MV-4-11 (cell line): ENCODE measurements around the gene SPNS2.
A peak's percentile ranks its signal among the peaks of the same experiment; 100 is the strongest.
"Not testable (repeated sequence)": the region's sequence is repeated elsewhere in the genome, so short reads cannot be mapped to it uniquely, and the experiment has no call there.

Experiments used
- DNase-seq: peaks from one replicate; lab custom pipeline; 2025; lab: John Stamatoyannopoulos, UW

The SPNS2 gene

DNA sequence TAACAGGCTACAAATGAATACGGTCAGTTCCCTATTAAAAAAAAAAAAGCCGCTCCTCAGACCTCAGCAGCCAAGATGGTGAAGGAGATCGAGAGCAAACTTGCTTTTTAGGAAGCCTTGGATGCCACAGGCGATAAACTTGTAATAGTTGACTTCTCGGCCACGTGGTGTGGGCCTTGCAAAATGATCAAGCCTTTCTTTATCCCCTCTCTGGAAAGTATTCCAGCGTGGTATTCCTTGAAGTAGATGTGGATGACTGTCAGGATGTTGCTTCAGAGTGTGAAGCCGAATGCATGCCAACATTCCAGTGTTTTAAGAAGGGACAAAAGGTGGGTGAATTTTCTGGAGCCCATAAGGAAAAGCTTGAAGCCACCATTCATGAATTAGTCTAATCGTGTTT is 73.5 kb downstream of the SPNS2 start:
- no peak for DNase-seq

DNA sequence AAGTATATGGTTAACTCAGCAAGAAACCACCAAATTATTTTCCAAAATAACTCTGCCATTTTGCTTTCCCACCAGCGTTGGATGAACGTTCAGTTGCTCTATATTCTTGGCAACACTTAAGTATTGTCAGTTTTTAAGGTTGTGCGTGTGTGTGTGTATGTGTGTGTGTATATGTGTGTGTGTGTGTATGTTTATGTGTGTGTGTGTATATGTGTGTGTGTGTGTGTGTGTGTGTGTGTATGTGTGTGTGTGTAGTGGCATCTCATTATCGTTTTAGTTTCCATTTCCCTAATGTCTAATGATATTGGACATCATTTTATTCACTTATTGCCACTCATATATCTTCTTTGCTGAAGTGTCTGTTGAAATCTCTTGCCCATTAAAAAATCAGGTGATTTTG is 74.4 kb downstream of the SPNS2 start:
- no peak for DNase-seq

DNA sequence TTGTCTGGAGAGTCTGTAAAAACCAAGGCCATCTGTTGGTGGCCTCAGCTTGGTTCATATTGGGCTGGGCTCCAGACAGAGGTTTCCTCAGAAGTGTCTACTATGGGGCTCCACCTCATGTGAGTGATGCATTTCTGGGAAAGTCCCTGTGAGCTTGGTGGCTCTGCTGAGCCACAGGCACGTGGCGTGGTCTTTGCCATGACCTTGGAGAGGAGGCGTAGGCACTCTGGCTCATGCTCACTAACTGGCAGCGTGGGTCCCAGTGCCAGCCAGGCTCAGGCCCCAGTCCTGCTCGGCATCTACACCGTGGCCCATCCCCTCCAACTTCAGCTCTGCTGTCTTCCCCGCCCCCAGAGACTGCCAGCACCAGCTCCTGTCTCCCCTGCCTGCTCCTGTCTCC is 75.0 kb downstream of the SPNS2 start:
- no peak for DNase-seq

DNA sequence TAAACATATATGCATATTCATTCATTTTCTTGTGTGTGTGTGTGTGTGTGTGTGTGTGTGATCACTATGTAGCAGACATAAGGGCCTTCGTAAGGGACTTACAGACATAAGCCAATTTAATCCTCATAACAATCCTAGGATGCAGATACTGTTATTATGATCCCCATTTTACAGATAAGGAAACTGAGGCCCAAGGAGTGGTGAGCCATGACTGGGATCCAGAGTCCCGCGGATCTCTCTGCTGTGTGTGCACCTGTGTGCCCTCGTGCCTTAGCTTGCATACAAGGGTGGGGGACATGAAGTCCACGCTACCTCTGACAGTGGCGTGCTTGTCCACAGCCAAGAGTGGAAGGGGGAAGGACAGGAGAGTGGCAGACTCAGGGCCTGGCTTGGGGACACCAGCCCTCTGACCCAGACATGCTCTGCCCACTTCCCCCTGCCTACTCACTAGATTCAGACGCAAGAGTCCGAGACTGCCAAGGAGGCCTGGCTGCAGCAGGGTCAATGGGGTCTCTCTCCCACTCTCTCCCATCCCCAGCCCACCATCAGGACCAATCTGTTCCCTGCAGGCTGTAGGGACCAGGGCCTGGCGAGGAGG is 75.9 kb downstream of the SPNS2 start:
- no peak for DNase-seq

DNA sequence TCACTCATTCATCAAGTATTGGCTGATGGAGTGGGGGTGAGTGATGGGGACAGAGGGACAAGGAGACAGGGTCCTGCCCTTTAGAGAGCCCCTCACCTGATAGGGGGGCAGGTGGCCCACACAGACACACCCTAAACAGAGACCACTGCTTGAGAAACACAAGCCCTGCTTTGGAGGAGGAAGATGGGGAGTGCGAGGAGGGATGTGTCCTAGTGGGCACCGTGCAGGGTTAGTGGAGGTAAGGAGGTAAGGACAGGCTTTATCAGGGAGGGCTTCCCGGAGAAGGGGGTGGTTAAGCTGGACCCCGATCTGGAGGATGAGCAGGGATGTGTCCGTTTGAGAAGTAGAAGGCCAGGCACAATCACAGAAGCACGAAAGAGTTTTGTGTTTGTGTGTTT is 77.5 kb downstream of the SPNS2 start:
- DNase-seq, result no peak

DNA sequence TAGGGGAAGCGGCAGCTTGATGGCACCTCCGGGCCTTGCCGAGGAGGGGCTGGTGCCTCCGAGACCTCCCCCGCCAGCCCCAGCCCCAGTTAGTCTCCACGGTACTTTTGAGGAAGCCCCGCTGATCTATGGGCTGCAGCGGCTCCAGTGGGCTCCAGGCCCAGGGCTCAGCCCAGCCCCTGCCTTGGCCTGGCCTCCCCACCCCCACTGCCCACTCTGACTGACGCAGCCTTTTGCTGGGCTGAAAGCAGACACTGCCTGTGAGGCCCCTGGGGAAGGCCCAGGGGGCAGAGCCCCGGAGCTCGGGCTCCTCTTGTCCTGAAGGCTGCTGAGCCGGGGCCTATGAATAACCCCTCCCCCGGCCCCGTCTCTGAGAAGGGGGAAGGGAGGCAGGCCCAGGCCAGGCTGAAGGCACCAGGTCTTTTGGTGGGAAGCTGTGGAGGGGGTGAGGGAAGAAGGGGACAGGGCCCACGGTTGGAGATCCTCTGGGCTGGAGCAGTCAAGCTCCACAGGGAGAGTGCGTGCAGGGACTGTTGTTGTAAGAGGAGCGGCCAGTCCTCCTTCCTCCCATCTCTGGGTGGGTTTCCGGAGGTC is 78.1 kb downstream of the SPNS2 start:
- no peak for DNase-seq

DNA sequence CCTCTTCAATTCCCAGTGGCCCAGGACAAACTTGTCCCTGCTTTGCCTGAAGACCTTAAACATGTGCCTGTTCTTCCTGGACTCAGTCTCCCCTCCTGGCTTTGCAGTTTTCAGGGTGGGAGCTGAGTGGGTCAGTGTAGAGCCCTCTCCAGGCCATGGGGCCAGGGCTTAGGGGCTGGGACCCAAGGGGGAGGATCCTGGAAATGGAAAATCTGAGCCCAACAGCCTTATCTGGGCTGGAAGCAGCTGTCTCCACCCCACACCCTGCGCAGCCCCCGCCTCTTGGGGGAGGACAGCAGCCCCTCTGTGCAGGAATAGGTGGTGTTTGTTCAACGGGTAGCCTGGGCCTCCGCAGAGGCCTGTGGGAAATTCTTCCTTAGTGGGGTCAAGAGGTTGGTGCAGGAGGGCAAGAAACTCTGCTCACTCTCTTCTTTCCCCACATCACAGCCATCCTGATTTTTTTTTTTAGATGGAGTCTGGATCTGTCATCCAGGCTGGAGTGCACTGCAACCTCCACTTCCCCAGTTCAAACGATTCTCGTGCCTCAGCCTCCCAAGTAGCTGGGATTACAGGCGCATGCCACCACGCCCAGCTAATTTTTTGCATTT is 78.8 kb downstream of the SPNS2 start:
- DNase-seq, result no peak

DNA sequence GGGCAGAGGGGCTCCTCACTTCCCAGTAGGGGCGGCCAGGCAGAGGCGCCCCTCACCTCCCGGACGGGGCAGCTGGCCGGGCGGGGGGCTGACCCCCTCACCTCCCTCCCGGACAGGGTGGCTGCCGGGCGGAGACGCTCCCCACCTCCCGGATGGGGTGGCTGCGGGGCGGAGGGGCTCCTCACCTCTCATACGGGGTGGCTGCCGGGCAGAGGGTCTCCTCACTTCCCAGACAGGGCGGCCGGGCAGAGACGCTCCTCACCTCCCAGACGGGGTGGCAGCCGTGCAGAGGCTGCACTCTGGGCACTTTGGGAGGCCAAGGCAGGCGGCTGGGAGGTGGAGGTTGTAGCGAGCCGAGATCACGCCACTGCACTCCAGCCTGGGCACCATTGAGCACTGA is 79.7 kb downstream of the SPNS2 start:
- not testable (repeated sequence) for DNase-seq

DNA sequence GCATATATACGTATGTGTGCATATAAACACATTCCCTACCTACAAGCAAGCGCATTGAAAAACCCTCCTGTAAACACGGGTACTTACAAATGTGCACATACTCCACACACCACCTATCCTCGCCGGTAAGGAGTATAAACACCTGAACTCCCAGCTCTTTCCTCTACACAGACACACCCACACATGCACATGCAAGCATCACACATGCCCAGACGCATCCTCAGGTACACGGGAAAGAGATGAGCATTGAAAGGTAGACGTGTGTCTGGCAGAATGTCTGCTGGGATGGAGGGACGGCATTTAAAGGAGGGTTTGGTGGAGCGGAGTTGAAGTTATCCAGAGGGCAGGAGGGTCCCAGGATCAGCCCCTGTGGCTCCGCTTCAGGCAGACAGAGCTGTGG is 81.0 kb downstream of the SPNS2 start:
- DNase-seq, result no peak

DNA sequence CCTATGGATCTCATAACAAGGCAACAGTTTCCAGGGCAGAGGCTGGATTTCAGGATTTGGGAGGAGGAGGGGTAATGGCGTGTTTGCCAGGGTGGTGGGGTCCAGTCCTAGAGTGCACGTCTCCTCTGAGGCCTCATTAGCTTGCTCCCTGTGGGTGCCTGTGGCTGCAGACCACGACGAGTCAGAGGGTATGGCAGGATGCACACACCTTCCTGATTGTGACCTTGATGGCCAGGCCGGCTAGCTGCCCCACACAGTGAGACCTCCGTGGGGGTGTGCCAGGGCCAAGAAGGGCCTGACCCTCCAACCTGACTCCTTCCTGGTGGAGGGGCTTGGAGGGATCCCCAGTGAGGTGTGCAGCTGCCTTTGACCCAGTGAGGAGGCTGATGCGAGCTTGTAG is 81.6 kb downstream of the SPNS2 start:
- no peak for DNase-seq

DNA sequence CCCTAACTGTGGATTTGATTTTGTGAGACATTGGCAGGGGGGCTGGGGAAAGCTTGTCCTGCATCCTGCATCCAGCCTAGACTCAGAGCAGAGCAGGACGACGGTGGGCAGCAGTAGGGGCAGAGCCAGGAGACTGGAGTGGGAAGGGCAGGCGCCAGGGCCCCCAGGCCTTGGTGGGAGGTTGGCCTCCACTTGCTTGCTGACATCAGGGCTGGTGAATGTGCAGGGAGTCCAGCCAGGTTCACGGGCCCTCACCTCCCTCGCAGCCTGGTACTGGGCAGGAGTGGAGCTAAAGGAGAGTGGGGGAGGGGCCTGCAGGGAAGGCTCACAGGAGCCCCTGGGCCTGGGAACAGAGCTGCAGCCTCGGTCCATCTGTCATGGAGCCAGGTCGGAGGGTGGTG is 83.4 kb downstream of the SPNS2 start:
- no peak for DNase-seq

DNA sequence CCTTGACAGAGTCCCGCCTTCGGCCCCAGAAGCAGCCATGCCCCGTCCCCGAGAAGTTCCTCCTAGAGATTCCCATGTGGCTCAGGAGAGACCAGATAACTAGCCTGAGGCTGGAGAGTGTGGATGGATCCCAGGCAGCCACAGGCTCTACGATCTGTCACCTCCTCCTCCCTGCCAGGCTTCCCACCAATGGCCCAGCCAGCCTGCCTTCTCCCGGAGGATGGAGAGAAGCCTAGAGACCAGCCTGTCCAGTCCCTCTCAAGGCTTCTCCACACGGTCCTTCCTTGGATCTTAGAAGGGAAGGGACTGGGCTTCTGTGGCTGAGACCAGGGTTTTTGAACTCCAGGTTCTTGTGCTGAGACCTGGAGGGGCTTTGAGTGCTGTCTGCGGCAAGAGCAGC is 84.0 kb downstream of the SPNS2 start:
- no peak for DNase-seq

DNA sequence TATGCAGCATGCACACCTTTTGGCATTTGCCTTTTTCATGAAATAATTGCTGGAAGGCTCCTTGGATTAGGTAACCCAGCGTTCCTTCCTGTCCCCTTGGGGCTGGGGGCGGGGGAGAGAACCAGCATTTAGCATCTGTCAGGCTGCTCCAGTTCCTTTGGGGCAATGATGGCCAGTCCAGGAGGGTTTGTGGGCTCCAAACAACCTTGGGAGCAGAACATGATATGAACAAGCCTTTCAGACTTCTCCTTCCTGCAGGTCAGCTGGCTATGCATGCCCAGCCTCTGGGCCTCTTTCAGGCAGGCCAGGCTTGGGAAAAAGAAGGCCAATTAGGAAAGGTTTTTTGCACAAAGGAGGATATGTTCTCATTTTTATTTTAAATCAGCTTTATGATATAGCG is 84.5 kb downstream of the SPNS2 start:
- no peak for DNase-seq

DNA sequence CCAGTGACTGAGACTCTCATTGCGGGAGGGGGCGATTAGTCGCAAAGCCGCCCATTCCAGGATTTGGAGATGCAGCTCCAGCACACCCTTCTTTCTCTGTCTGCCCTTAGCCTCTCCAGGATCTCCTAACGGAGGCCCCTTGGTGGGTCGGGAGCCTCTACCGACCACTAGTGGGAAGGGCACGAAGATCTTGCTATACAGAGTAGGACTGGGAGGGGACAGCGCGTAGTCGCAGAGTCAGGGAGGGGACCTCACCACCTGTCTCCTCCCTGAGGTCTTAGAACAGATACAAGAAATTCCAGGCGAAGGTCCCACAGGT is 85.1 kb downstream of the SPNS2 start:
- peak; percentile 30 for DNase-seq

DNA sequence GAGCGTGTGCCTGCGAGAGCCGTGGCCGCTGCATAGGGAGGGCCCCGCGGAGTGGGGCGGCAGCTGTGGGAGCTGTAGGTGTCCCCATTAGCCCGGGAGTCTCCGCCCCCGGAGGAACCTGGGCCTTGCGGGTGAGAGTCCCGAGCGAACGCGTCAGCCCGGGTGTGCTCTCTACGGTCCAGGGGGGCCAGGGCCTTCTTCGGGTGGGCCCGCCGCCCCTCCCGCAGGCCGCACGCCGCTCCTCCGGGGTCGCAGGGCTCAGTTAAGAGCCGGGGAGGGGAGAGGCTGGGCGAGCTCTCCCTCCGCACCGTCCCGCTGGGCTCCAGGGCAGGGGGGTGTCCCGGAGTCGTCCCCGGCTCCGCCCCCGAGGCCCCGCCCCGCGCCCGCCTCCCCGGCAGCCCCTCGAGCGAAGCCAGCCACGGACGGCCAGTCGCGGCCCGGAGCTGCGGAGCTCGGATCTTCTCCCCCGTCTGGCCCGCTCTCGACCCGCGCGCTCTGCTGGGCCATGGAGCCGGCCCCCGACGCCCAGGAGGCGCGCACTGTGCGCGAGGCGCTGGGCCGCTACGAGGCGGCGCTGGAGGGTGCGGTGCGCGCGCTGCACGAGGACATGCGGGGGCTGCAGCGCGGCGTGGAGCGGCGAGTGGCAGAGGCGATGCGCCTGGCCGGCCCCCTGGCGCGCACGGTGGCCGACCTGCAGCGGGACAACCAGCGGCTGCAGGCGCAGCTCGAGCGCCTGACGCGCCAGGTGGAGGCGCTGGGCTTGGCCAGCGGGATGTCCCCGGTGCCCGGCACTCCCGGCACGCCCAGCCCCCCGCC is 85.6 kb downstream of the SPNS2 start, which contains the start of gene SMTNL2:
Gene SMTNL2, plus strand, starts transcription at position 429 of the 816 bp plus-strand sequence. Its CDS starts 77 bp downstream, at position 506.
- DNase-seq, result no peak

DNA sequence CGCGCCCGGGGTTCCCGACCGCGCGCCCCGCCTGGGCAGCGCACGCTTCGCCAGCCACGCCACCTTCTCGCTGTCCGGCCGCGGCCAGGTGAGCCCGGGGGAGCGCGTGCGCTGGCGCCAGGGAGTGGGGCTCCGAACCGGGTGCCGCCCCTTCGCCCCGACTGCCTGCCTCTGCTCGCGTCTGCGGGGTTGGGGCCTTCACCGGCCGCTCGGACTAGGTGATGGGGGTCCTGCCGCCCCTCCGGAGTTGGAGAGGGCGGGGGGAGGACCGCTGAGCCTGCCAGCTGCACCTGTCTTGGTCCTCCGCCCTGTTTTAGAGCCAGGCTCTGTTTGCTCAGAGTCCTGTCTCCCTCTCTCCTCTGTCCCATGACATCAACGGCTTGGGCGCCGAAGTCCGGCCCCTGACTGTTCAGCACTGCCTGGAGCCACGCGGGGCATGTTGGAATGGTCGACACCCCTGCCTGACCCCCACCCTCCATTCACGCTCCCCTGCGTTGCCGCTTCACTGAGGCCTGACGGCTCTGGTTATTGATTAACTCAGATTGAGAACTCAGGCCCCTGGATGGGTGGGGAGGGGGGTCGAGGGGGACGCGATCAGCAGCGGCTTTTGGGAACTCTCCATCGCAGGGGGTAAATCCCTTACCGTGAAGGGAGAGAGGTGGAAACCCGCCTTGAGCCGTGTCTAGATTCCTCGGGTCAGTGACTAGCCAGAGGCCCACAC is 86.4 kb downstream of the SPNS2 start:
- no peak for DNase-seq

DNA sequence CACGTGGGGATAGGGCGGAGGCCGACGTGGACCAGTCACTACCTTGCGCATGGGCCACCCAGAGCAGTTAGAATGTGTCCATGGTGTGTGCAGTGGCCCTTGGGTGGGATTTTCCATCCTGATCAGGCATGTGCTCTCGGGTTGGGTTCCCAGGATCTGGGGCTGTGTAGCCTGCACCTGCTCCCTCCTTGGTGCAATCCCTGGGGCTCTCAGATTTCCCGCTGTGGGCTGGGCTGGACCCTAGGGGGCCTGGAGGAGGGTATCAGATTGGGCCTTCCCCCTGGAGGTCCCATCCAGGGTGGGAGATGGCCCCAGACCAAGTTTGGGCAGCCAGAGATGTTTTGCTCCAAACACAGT is 86.9 kb downstream of the SPNS2 start:
- no peak for DNase-seq

DNA sequence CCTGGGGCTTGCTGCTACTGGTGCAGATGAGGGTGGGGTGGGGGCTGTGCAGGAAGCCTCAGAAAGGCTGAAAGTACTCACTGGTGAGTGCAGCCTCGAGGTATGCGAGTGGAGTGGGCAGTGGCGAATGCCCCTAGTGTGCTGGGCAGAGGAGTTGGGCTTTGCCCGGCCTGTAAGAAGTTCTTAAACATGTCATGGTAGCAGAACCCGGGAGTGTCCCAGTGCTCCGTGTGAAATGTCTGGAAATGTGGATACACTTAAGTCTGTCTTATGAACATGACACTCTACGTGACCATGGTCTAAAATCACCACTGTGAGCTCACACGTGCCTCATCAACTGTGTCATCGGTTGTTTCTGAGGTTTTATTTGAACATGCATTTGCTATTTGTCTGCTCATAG is 87.4 kb downstream of the SPNS2 start:
- no peak for DNase-seq

DNA sequence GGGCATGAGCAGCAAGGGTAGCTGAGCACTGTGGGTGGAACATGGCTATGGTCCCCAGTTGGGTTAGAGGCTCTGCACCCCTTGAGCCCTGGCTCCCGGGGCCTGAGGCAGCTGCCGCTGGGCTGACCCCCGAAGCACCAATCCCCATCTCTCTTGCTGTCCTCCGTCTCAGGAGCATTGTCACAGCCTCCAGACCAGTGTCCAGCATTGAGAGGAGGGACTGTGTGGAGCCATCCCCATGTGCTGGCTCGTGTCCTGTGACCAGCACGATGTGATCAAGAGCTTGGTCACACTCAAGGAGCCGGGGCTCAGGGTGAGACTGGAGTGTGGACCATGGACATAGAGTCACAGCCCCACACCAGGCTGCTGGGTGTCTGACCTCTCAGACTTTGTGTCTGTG is 88.5 kb downstream of the SPNS2 start:
- no peak for DNase-seq

DNA sequence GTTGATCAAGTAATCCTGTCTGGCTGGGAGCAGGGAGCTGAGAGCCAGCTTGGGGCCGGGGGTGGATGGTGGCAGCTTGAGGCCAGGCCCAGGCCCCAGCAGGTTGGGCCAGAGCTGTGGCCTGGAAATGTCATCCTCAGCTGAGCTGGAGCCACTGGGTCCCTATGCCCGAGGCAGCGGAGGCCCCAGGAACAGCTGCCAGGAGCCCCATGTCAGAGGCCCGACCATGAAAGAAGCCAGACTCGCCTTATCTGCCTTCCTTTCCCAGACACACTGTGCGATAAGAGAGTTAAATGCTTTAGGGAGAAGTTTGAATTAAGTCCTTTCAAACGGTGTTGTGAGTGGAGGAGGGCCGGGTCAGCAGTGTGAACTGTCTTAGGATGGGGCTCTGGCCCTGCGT is 89.1 kb downstream of the SPNS2 start:
- DNase-seq, result no peak

DNA sequence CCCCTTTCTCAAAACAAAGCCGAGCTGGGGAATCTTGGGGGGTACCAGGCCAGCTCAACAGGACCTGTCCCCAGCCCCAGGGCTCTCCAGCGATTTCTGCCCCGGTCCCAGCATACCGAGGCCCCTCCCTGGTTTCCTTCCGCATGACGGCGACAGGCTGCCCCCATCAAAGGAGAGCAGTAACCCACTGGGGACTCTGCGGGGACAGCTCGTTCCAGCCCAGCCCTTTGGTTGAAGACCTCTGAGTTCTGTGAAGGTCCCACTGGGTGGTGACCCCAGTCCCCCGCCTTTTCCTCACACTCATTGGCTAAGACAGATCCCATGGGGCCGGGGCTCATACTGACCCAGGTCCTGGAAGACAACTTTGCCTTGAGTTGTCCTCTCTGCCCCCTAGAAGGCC is 89.7 kb downstream of the SPNS2 start:
- no peak for DNase-seq
